Duodenal mucosa (tissue), 2 donors: ENCODE data around the gene FEZ2.

Source experiments
- H3K27ac ChIP-seq: one replicate; pipeline ENCODE4 v1.7.0; 2013; ENCODE audit warnings: low read depth, low read length
- H3K27me3 ChIP-seq, 2 donors: one replicate each; pipeline ENCODE4 v1.7.0; 2013; ENCODE audit warnings: low read length in 2 of 2, control low read depth in 1 of 2; ENCODE audit not compliant: insufficient read depth in 2 of 2, control insufficient read depth in 1 of 2
- H3K36me3 ChIP-seq, 2 donors: one replicate each; pipeline ENCODE4 v1.7.0; 2013; ENCODE audit warnings: low read length in 2 of 2, control low read depth in 1 of 2; ENCODE audit not compliant: insufficient read depth in 2 of 2, control insufficient read depth in 1 of 2
- H3K4me1 ChIP-seq, 2 donors: one replicate each; pipeline ENCODE4 v1.7.0; 2013; ENCODE audit warnings: low read length in 2 of 2, control low read depth in 1 of 2; ENCODE audit not compliant: insufficient read depth in 2 of 2, control insufficient read depth in 1 of 2
- H3K4me3 ChIP-seq, 2 donors: one replicate each; pipeline ENCODE4 v1.7.0; 2013; ENCODE audit warnings: low read length in 2 of 2, low read depth in 1 of 2
- H3K9ac ChIP-seq, 2 donors: one replicate each; pipeline ENCODE4 v1.7.0; 2013; ENCODE audit warnings: low read length in 2 of 2, low read depth in 1 of 2
- H3K9me3 ChIP-seq, 2 donors: one replicate each; pipeline ENCODE4 v1.7.0; 2013; ENCODE audit warnings: low read length in 2 of 2, control low read depth in 1 of 2; ENCODE audit not compliant: control insufficient read depth in 1 of 2

The FEZ2 gene

GRCh38 chr2:36535099-36535498, 62.9 kb downstream of the FEZ2 start:
- Histone ChIP-seq H3K4me3 (no peak overlapping the region), H3K9ac (no peak overlapping the region), H3K27ac (no peak overlapping the region), H3K9me3 (no peaks in the 10 kb centered on the region), H3K4me1 (peaks cover 4 to 14% of the 10 kb centered on the region in 2 donors), H3K27me3 (no peaks in the 10 kb centered on the region), H3K36me3 (peaks cover 7 to 12% of the 10 kb centered on the region in 2 donors)

GRCh38 chr2:36534275-36534799, 63.6 kb downstream of the FEZ2 start:
- Histone ChIP-seq H3K9me3 (no peaks in the 10 kb centered on the region), H3K27ac (no peak overlapping the region), H3K27me3 (no peaks in the 10 kb centered on the region), H3K9ac (no peak overlapping the region), H3K4me1 (peaks cover 4 to 14% of the 10 kb centered on the region in 2 donors), H3K4me3 (no peak overlapping the region), H3K36me3 (peaks cover 7 to 12% of the 10 kb centered on the region in 2 donors)

GRCh38 chr2:36530983-36531354, 67.0 kb downstream of the FEZ2 start:
- no peak overlapping the region for H3K27ac ChIP-seq

GRCh38 chr2:36530178-36530982, 67.6 kb downstream of the FEZ2 start:
- Histone ChIP-seq H3K27ac (no peak overlapping the region), H3K4me1 (peaks cover 4 to 14% of the 10 kb centered on the region in 2 donors), H3K9ac (no peak overlapping the region), H3K36me3 (peaks cover 5 to 9% of the 10 kb centered on the region in 2 donors), H3K9me3 (no peaks in the 10 kb centered on the region), H3K4me3 (no peak overlapping the region), H3K27me3 (no peaks in the 10 kb centered on the region)

More at GRCh38 chr2:36530983-36531354, 67.0 kb downstream of the FEZ2 start:
- peaks cover 4 to 14% of the 10 kb centered on the region in 2 donors for H3K4me1 ChIP-seq
- peaks cover 5 to 7% of the 10 kb centered on the region in 2 donors for H3K36me3 ChIP-seq
- H3K9ac ChIP-seq = no peak overlapping the region
- H3K9me3 ChIP-seq = no peaks in the 10 kb centered on the region
- H3K27me3 ChIP-seq = no peaks in the 10 kb centered on the region
- H3K4me3 ChIP-seq = no peak overlapping the region

GRCh38 chr2:36528766-36529392, 69.1 kb downstream of the FEZ2 start:
- H3K4me1 ChIP-seq = peaks cover 4 to 14% of the 10 kb centered on the region in 2 donors
- H3K36me3 ChIP-seq = peaks cover 7 to 12% of the 10 kb centered on the region in 2 donors
- H3K27me3 ChIP-seq = no peaks in the 10 kb centered on the region

GRCh38 chr2:36528274-36528673, 69.7 kb downstream of the FEZ2 start:
- Histone ChIP-seq H3K9me3 (no peaks in the 10 kb centered on the region), H3K9ac (no peak overlapping the region), H3K27me3 (no peaks in the 10 kb centered on the region), H3K4me3 (no peak overlapping the region), H3K36me3 (peaks cover 12% of the 10 kb centered on the region in 2 donors), H3K4me1 (peaks cover 4 to 14% of the 10 kb centered on the region in 2 donors), H3K27ac (no peak overlapping the region)

More at GRCh38 chr2:36528766-36529392, 69.1 kb downstream of the FEZ2 start:
- H3K9ac ChIP-seq = no peak overlapping the region
- no peaks in the 10 kb centered on the region for H3K9me3 ChIP-seq
- H3K27ac ChIP-seq = no peak overlapping the region
- no peak overlapping the region for H3K4me3 ChIP-seq

GRCh38 chr2:36526226-36526625, 71.7 kb downstream of the FEZ2 start:
- Histone ChIP-seq H3K27me3 (no peaks in the 10 kb centered on the region), H3K36me3 (peaks cover 5 to 16% of the 10 kb centered on the region in 2 donors), H3K27ac (no peak overlapping the region), H3K9me3 (no peaks in the 10 kb centered on the region), H3K9ac (no peak overlapping the region), H3K4me1 (peaks cover 4 to 6% of the 10 kb centered on the region in 2 donors), H3K4me3 (no peak overlapping the region)

- H3K27ac ChIP-seq = no peak overlapping the region
- no peaks in the 10 kb centered on the region for H3K27me3 ChIP-seq
- H3K36me3 ChIP-seq = peaks cover 5 to 16% of the 10 kb centered on the region in 2 donors
Observed at GRCh38 chr2:36525245-36525644, 72.7 kb downstream of the FEZ2 start.

GRCh38 chr2:36523153-36523552, 74.8 kb downstream of the FEZ2 start:
- peaks cover 5 to 6% of the 10 kb centered on the region in 2 donors for H3K4me1 ChIP-seq
- no peak overlapping the region for H3K27ac ChIP-seq
- H3K36me3 ChIP-seq = peaks cover 9 to 19% of the 10 kb centered on the region in 2 donors
- no peaks in the 10 kb centered on the region for H3K27me3 ChIP-seq
- no peak overlapping the region for H3K9ac ChIP-seq
- no peaks in the 10 kb centered on the region for H3K9me3 ChIP-seq
- H3K4me3 ChIP-seq = no peak overlapping the region

More at GRCh38 chr2:36525245-36525644, 72.7 kb downstream of the FEZ2 start:
- Histone ChIP-seq H3K9ac (no peak overlapping the region), H3K4me1 (peaks cover 5 to 6% of the 10 kb centered on the region in 2 donors), H3K9me3 (no peaks in the 10 kb centered on the region), H3K4me3 (no peak overlapping the region)

- peaks cover 24 to 33% of the 10 kb centered on the region in 2 donors for H3K36me3 ChIP-seq
- no peak overlapping the region for H3K4me3 ChIP-seq
- no peak overlapping the region for H3K9ac ChIP-seq
- H3K27ac ChIP-seq = no peak overlapping the region
- H3K9me3 ChIP-seq = no peaks in the 10 kb centered on the region
- no peaks in the 10 kb centered on the region for H3K27me3 ChIP-seq
- peaks cover 5 to 6% of the 10 kb centered on the region in 2 donors for H3K4me1 ChIP-seq
Observed at GRCh38 chr2:36520431-36520830, 77.5 kb downstream of the FEZ2 start.
